Liver (tissue), 9 donors: Measurements from ENCODE around the gene SLC35F4. TPM values are rescaled to one million over a fixed set of nuclear protein-coding genes. Genes with fewer than 3 reads are reported as not detected.

Experiments used
- DNase-seq: peaks from one replicate; pipeline ENCODE4 v3.0.0-alpha.2; 2017; ENCODE audit warnings: low spot score
- H3K27ac ChIP-seq, 2 donors: one replicate each; pipeline ENCODE4 v1.7.0; 2013; ENCODE audit warnings: inconsistent platforms in 2 of 2, low read length in 2 of 2, control low read depth in 1 of 2, low read depth in 1 of 2, mild to moderate bottlenecking in 1 of 2
- H3K27me3 ChIP-seq, 4 donors: one replicate each; pipeline versions ENCODE4 v1.6.1 to v1.7.0; 2013; ENCODE audit warnings: low read length in 3 of 4, inconsistent platforms in 1 of 4, mild to moderate bottlenecking in 1 of 4, moderate library complexity in 1 of 4; ENCODE audit not compliant: control insufficient read depth in 4 of 4, insufficient read depth in 4 of 4
- H3K36me3 ChIP-seq, 4 donors: one replicate each; pipeline versions ENCODE4 v1.6.1 to v1.7.0; 2013; ENCODE audit warnings: low read length in 3 of 4, mild to moderate bottlenecking in 3 of 4, low read depth in 1 of 4, moderate library complexity in 1 of 4; ENCODE audit not compliant: control insufficient read depth in 4 of 4, insufficient read depth in 3 of 4
- H3K4me1 ChIP-seq, 4 donors: one replicate each; pipeline versions ENCODE4 v1.6.1 to v1.7.0; 2013; ENCODE audit warnings: low read length in 3 of 4, mild to moderate bottlenecking in 3 of 4, moderate library complexity in 1 of 4; ENCODE audit not compliant: control insufficient read depth in 4 of 4, insufficient read depth in 4 of 4
- H3K4me3 ChIP-seq, 3 donors: one replicate each; pipeline versions ENCODE4 v1.6.1 to v1.7.0; 2013; ENCODE audit warnings: low read length in 3 of 3, control low read depth in 1 of 3, low read depth in 1 of 3, mild to moderate bottlenecking in 1 of 3
- H3K9ac ChIP-seq, 2 donors: one replicate each; pipeline ENCODE4 v1.7.0; 2013; ENCODE audit warnings: low read length in 2 of 2, mild to moderate bottlenecking in 2 of 2, moderate library complexity in 2 of 2, control low read depth in 1 of 2, low read depth in 1 of 2
- H3K9me3 ChIP-seq, 4 donors: one replicate each; pipeline versions ENCODE4 v1.6.1 to v1.7.0; 2013; ENCODE audit warnings: low read length in 3 of 4; ENCODE audit not compliant: control insufficient read depth in 4 of 4
- CTCF ChIP-seq: fragments of 150-350 bp; IDR thresholded peaks from 2 replicates; pipeline ENCODE4 v1.5.1; 2017; ENCODE audit warnings: improper control_type of control experiment, low read depth, low read length; ENCODE audit not compliant: missing input control
- EGR1 ChIP-seq, 2 donors: IDR thresholded peaks; 2 replicates each; pipeline ENCODE4 v1.6.1; 2016 to 2018; ENCODE audit warnings: antibody characterized with exemption in 2 of 2, low read depth in 2 of 2
- FOXA1 ChIP-seq: IDR thresholded peaks from 2 replicates; pipeline ENCODE4 v1.6.1; 2016; ENCODE audit warnings: antibody characterized with exemption
- FOXA2 ChIP-seq: IDR thresholded peaks from 2 replicates; pipeline ENCODE4 v1.6.1; 2016; ENCODE audit warnings: antibody characterized with exemption
- HNF4G ChIP-seq: IDR thresholded peaks from 2 replicates; pipeline ENCODE4 v1.6.1; 2016; ENCODE audit warnings: antibody characterized with exemption
- JUND ChIP-seq, 2 donors: IDR thresholded peaks; 2 replicates each; pipeline ENCODE4 v1.6.1; 2016; ENCODE audit warnings: antibody characterized with exemption in 2 of 2
- MAX ChIP-seq: IDR thresholded peaks from 2 replicates; pipeline ENCODE4 v1.6.1; 2016; ENCODE audit warnings: antibody characterized with exemption
- NR2F2 ChIP-seq: IDR thresholded peaks from 2 replicates; pipeline ENCODE4 v1.6.1; 2016; ENCODE audit warnings: antibody characterized with exemption
- RXRA ChIP-seq, 2 donors: IDR thresholded peaks; 2 replicates each; pipeline ENCODE4 v1.6.1; 2017 to 2018; ENCODE audit warnings: antibody characterized with exemption in 2 of 2, mild to moderate bottlenecking in 1 of 2
- YY1 ChIP-seq: IDR thresholded peaks from 2 replicates; pipeline ENCODE4 v1.6.1; 2016; ENCODE audit warnings: antibody characterized with exemption, mild to moderate bottlenecking
- ZBTB33 ChIP-seq: IDR thresholded peaks from 2 replicates; pipeline ENCODE4 v1.6.1; 2016; ENCODE audit warnings: antibody characterized with exemption
- WGBS: extraction: QIAGEN DNeasy Blood & Tissue Kit; methylation state at CpG from one replicate; pipeline ENCODE4 v1.1.7; 2013; 5-methylcytosine and 5-hydroxymethylcytosine counted together
- polyA plus RNA-seq, 2 donors: library from polyadenylated mRNA; stranded (reverse) in 1 of 2; unstranded in 1 of 2; fragments of 200-250 nt in 1 of 2; fragments of >200 nt in 1 of 2; fragmentation: Nextera tagmentation in 1 of 2; extraction: Ambion mirVana in 1 of 2; gene quantifications; one replicate each; pipeline versions ENCODE4 v1.2.1 to v1.2.3, GENCODE V29; 2013 to 2015
- total RNA-seq, 2 donors: library from RNA; depleted of rRNA; stranded (reverse); fragments of >200 nt; gene quantifications; one replicate each; pipeline ENCODE4 v1.2.3, GENCODE V29; 2014
- TF ChIP-seq, protein P1 (sequence below): IDR thresholded peaks from 2 replicates; pipeline ENCODE4 v1.6.1; 2016; ENCODE audit warnings: antibody characterized with exemption, mild to moderate bottlenecking
- donor health status: healthy.
- donor health status: healthy.
- donor health status: healthy.
- donor health status: healthy.
- donor health status: healthy.

SLC35F4 gene
- total and polyA plus RNA-seq, 4 donors, result not detected

DNA sequence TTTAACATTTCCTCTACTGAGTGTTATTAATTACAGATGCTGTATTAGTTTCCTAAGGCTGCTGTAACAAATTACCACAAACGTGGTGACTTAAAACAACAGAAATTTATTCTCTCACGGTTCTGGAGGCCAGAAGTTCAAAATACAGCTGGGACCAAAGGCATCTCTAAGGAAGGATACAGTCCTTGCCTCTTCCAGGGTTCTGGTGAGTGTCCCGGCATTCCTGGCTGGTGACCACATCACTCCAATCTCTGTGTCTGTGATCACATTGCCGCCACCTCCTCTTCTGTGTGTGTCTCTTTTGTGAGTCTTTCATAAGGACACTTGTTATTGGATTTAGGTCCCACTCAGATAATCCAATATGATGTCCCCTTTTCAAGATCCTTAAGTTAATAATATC lies 287.1 kb downstream of the SLC35F4 start:
- TF ChIP-seq RXRA (IDR thresholded peaks at IDR 0.05) (no peak), CTCF (no peak), JUND (IDR thresholded peaks at IDR 0.05) (no peak), MAX (no peak), HNF4G (no peak), YY1 (no peak)
- TF ChIP-seq, protein P1, sequence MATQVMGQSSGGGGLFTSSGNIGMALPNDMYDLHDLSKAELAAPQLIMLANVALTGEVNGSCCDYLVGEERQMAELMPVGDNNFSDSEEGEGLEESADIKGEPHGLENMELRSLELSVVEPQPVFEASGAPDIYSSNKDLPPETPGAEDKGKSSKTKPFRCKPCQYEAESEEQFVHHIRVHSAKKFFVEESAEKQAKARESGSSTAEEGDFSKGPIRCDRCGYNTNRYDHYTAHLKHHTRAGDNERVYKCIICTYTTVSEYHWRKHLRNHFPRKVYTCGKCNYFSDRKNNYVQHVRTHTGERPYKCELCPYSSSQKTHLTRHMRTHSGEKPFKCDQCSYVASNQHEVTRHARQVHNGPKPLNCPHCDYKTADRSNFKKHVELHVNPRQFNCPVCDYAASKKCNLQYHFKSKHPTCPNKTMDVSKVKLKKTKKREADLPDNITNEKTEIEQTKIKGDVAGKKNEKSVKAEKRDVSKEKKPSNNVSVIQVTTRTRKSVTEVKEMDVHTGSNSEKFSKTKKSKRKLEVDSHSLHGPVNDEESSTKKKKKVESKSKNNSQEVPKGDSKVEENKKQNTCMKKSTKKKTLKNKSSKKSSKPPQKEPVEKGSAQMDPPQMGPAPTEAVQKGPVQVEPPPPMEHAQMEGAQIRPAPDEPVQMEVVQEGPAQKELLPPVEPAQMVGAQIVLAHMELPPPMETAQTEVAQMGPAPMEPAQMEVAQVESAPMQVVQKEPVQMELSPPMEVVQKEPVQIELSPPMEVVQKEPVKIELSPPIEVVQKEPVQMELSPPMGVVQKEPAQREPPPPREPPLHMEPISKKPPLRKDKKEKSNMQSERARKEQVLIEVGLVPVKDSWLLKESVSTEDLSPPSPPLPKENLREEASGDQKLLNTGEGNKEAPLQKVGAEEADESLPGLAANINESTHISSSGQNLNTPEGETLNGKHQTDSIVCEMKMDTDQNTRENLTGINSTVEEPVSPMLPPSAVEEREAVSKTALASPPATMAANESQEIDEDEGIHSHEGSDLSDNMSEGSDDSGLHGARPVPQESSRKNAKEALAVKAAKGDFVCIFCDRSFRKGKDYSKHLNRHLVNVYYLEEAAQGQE, result no peak
- Histone ChIP-seq H3K36me3 (no peaks in the 10 kb centered on the region), H3K9ac (no peak overlapping the region), H3K27ac (no peak overlapping the region), H3K4me1 (peaks cover 0 to 8% (median 6%) of the 10 kb centered on the region in 4 donors), H3K9me3 (no peaks in the 10 kb centered on the region), H3K27me3 (no peaks in the 10 kb centered on the region), H3K4me3 (no peak overlapping the region)
- WGBS, result 79% methylated on average over 4 of the region's 4 CpGs
- DNase-seq, result no peak

GRCh38 chr14:57576498-57576897 lies 289.4 kb downstream of the SLC35F4 start:
- H3K9ac ChIP-seq, result no peak overlapping the region
- DNase-seq, result no peak
- no peaks in the 10 kb centered on the region for H3K27me3 ChIP-seq
- H3K36me3 ChIP-seq, result no peaks in the 10 kb centered on the region
- peaks cover 0 to 11% (median 7%) of the 10 kb centered on the region in 4 donors for H3K4me1 ChIP-seq
- no peak overlapping the region for H3K4me3 ChIP-seq
- TF ChIP-seq MAX, result no peak
- no peak for TF ChIP-seq FOXA2
- no peak for TF ChIP-seq ZBTB33
- no peak for TF ChIP-seq EGR1 (IDR thresholded peaks at IDR 0.05; ENCODE audit: low read depth in 2 of 2)
- TF ChIP-seq NR2F2, result no peak
- no peak for TF ChIP-seq HNF4G
- TF ChIP-seq RXRA (IDR thresholded peaks at IDR 0.05), result no peak
- TF ChIP-seq FOXA1, result no peak
- WGBS, result 87% methylated on average over 1 of the region's 1 CpG
- H3K9me3 ChIP-seq, result no peaks in the 10 kb centered on the region
- H3K27ac ChIP-seq, result no peak overlapping the region
